H1 (cell line): ENCODE measurements around the gene UBN1. TPM values are rescaled to one million over a fixed set of nuclear protein-coding genes. Genes with fewer than 3 reads are reported as not detected.

Experiments
- CTCF ChIA-PET: fragments of 300-600 bp; sonication (Branson Sonifier 250); formaldehyde crosslinking; loops from one replicate; lab custom pipeline; 2021; ENCODE audit not compliant: partially characterized antibody; lab: Charles Lee
- POLR2A ChIA-PET: fragments of 300-600 bp; sonication (Branson Sonifier 250); formaldehyde crosslinking; loops from one replicate; lab custom pipeline; 2021; ENCODE audit warnings: inconsistent platforms; ENCODE audit not compliant: partially characterized antibody; lab: Charles Lee
- DNase-seq, 2 experiments: peaks; one replicate each; pipeline versions ENCODE4 v3.0.0 to v3.0.0-alpha.2; 2010 to 2022; ENCODE audit warnings: low spot score in 2 of 2, low read depth in 1 of 2, mixed read lengths in 1 of 2
- FAIRE-seq: peaks from 2 replicates; lab custom pipeline; 2011; peaks lifted over from hg19 to GRCh38; lab: Jason Lieb, UNC
- H2AFZ ChIP-seq: 2 replicates; pipeline ENCODE4 v1.8.1; 2012; ENCODE audit warnings: low read length, inconsistent platforms
- H2AK5ac ChIP-seq: 2 replicates; pipeline ENCODE4 v1.6.1; 2013; ENCODE audit warnings: low read depth, low read length
- H2BK120ac ChIP-seq: replicated peaks from 2 replicates; pipeline ENCODE3; 2013; ENCODE audit warnings: low read depth, low read length, inconsistent platforms
- H2BK12ac ChIP-seq: 2 replicates; pipeline ENCODE4 v1.6.1; 2013; ENCODE audit warnings: low read depth, low read length
- H2BK15ac ChIP-seq: 2 replicates; pipeline ENCODE4 v1.6.1; 2013; ENCODE audit warnings: low read length
- H2BK20ac ChIP-seq: 2 replicates; pipeline ENCODE4 v1.6.1; 2013; ENCODE audit warnings: low read length
- H2BK5ac ChIP-seq: 2 replicates; pipeline ENCODE4 v1.6.1; 2013; ENCODE audit warnings: low read depth, low read length
- H3K14ac ChIP-seq: 2 replicates; pipeline ENCODE4 v1.6.1; 2013; ENCODE audit warnings: inconsistent platforms; ENCODE audit not compliant: insufficient read length
- H3K18ac ChIP-seq: 2 replicates; pipeline ENCODE4 v1.6.1; 2013; ENCODE audit warnings: low read length; ENCODE audit errors: extremely low read depth
- H3K23ac ChIP-seq: 2 replicates; pipeline ENCODE4 v1.6.1; 2013; ENCODE audit warnings: inconsistent platforms; ENCODE audit not compliant: insufficient read length
- H3K23me2 ChIP-seq: 2 replicates; pipeline ENCODE4 v1.6.1; 2013; ENCODE audit warnings: low read depth, low read length
- H3K27ac ChIP-seq: 2 replicates; pipeline ENCODE4 v1.6.1; 2011; ENCODE audit warnings: low read depth, low read length, inconsistent platforms
- H3K27me3 ChIP-seq, 4 experiments: replicated peaks in 1 of 4; 1 replicate in 1 of 4; 2 replicates in 3 of 4; pipeline versions ENCODE4 v1.6.1 to v1.8.1; 2011 to 2013; ENCODE audit warnings: low read length in 3 of 4, mild to moderate bottlenecking in 3 of 4, inconsistent platforms in 2 of 4, mixed read lengths in 2 of 4, moderate library complexity in 1 of 4; ENCODE audit not compliant: control insufficient read depth in 3 of 4, insufficient read depth in 3 of 4; ENCODE audit errors: extremely low read depth in 1 of 4
- H3K36me3 ChIP-seq, 4 experiments: 2 replicates each; pipeline versions ENCODE4 v1.6.1 to v1.8.1; 2011 to 2013; ENCODE audit warnings: mild to moderate bottlenecking in 4 of 4, low read length in 3 of 4, moderate library complexity in 2 of 4, control low read depth in 1 of 4, inconsistent platforms in 1 of 4; ENCODE audit not compliant: insufficient read depth in 4 of 4, control insufficient read depth in 2 of 4
- H3K4ac ChIP-seq: replicated peaks from 2 replicates; pipeline ENCODE3; 2013; ENCODE audit warnings: low read length, low read depth, mixed read lengths, inconsistent platforms; ENCODE audit not compliant: insufficient read length
- H3K4me1 ChIP-seq, 4 experiments: replicated peaks in 1 of 4; 1 replicate in 1 of 4; 2 replicates in 3 of 4; pipeline versions ENCODE4 v1.6.1 to v1.8.1; 2011 to 2013; ENCODE audit warnings: low read length in 3 of 4, inconsistent platforms in 2 of 4, mixed read lengths in 1 of 4; ENCODE audit not compliant: insufficient read depth in 4 of 4, control insufficient read depth in 3 of 4
- H3K4me2 ChIP-seq, 2 experiments: 2 replicates each; pipeline versions ENCODE4 v1.6.1 to v1.8.1; 2011 to 2013; ENCODE audit warnings: low read depth in 2 of 2, low read length in 2 of 2, control low read depth in 1 of 2, inconsistent platforms in 1 of 2, mild to moderate bottlenecking in 1 of 2; ENCODE audit not compliant: insufficient read depth in 1 of 2
- H3K4me3 ChIP-seq, 4 experiments: fragments of 200-600, 300-600 bp in 1 of 4; sonication (generic), shearing (Covaris generic), sonication (Bioruptor Twin) in 1 of 4; 2 replicates each; pipeline versions ENCODE4 v1.5.1 to v1.8.1; 2011 to 2016; ENCODE audit warnings: low read length in 4 of 4, low read depth in 3 of 4, control low read depth in 2 of 4, inconsistent platforms in 2 of 4, mild to moderate bottlenecking in 2 of 4, mixed read lengths in 1 of 4, moderate library complexity in 1 of 4; ENCODE audit not compliant: insufficient read depth in 2 of 4; ENCODE audit errors: extremely low read depth in 1 of 4
- H3K56ac ChIP-seq: replicated peaks from 2 replicates; pipeline ENCODE3; 2013; ENCODE audit warnings: low read depth, mild to moderate bottlenecking, mixed read lengths, low read length, inconsistent platforms; ENCODE audit not compliant: insufficient read length
- H3K79me1 ChIP-seq: 2 replicates; pipeline ENCODE4 v1.6.1; 2013; ENCODE audit warnings: low read depth, low read length, control low read depth
- H3K79me2 ChIP-seq, 2 experiments: 2 replicates each; pipeline versions ENCODE4 v1.6.1 to v1.8.1; 2012 to 2013; ENCODE audit warnings: low read length in 2 of 2, mild to moderate bottlenecking in 2 of 2, inconsistent platforms in 1 of 2; ENCODE audit not compliant: insufficient read depth in 2 of 2, control insufficient read depth in 1 of 2
- H3K9ac ChIP-seq, 4 experiments: replicated peaks in 1 of 4; 1 replicate in 1 of 4; 2 replicates in 3 of 4; pipeline versions ENCODE4 v1.6.1 to v1.8.1; 2011 to 2013; ENCODE audit warnings: low read depth in 3 of 4, low read length in 3 of 4, control low read depth in 2 of 4, mild to moderate bottlenecking in 2 of 4, moderate library complexity in 2 of 4, inconsistent platforms in 1 of 4; ENCODE audit errors: extremely low read depth in 1 of 4
- H3K9me3 ChIP-seq, 2 experiments: 2 replicates each; pipeline versions ENCODE4 v1.6.1 to v1.8.1; 2012 to 2013; ENCODE audit warnings: mild to moderate bottlenecking in 2 of 2, moderate library complexity in 2 of 2, control low read depth in 1 of 2, inconsistent platforms in 1 of 2, low read depth in 1 of 2, low read length in 1 of 2, mixed read lengths in 1 of 2; ENCODE audit not compliant: insufficient read depth in 2 of 2
- H4K20me1 ChIP-seq, 2 experiments: replicated peaks in 1 of 2; 2 replicates each; pipeline versions ENCODE3 to v1.8.1; 2011 to 2013; ENCODE audit warnings: inconsistent platforms in 2 of 2, low read length in 2 of 2, mild to moderate bottlenecking in 1 of 2; ENCODE audit not compliant: insufficient read depth in 2 of 2, control insufficient read depth in 1 of 2
- H4K5ac ChIP-seq: 2 replicates; pipeline ENCODE4 v1.6.1; 2013; ENCODE audit warnings: low read length, low read depth, mixed read lengths, inconsistent platforms; ENCODE audit not compliant: insufficient read length
- H4K8ac ChIP-seq: 2 replicates; pipeline ENCODE4 v1.8.0; 2013; ENCODE audit warnings: mild to moderate bottlenecking, moderate library complexity, low read length, inconsistent platforms; ENCODE audit not compliant: insufficient read depth; ENCODE audit errors: extremely low read depth
- H4K91ac ChIP-seq: replicated peaks from 2 replicates; pipeline ENCODE3; 2013; ENCODE audit warnings: low read length, mixed read lengths, inconsistent platforms; ENCODE audit not compliant: insufficient read length
- ATF2 ChIP-seq: IDR thresholded peaks from 2 replicates; pipeline ENCODE4 v1.6.1; 2012; ENCODE audit warnings: low read length, inconsistent platforms
- EP300 ChIP-seq, 2 experiments: IDR thresholded peaks; 1 replicate in 1 of 2; 2 replicates in 1 of 2; pipeline ENCODE4 v1.6.1; 2011 to 2012; ENCODE audit warnings: low read depth in 2 of 2, low read length in 2 of 2, mild to moderate bottlenecking in 2 of 2, borderline replicate concordance in 1 of 2, inconsistent platforms in 1 of 2, moderate library complexity in 1 of 2
- EZH2 ChIP-seq: fragments of 200-600 bp; sonication (generic); IDR thresholded peaks from 2 replicates; pipeline ENCODE4 v1.7.1; 2012; ENCODE audit warnings: low read depth, mild to moderate bottlenecking, moderate library complexity, low read length, inconsistent platforms; ENCODE audit not compliant: severe bottlenecking
- GABPA ChIP-seq: IDR thresholded peaks from 2 replicates; pipeline ENCODE4 v1.6.1; 2011; ENCODE audit warnings: mild to moderate bottlenecking, low read length, moderate library complexity, borderline replicate concordance; ENCODE audit not compliant: insufficient read depth
- KDM5A ChIP-seq: fragments of 200-600 bp; IDR thresholded peaks from 2 replicates; pipeline ENCODE4 v1.7.1; 2012; ENCODE audit warnings: mild to moderate bottlenecking, low read length, inconsistent platforms, mixed read lengths
- PHF8 ChIP-seq: fragments of 200-600 bp; sonication (generic); conservative IDR thresholded peaks from 2 replicates; pipeline ENCODE4 v1.7.1; 2012; ENCODE audit warnings: low read depth, mild to moderate bottlenecking, inconsistent platforms, low read length, moderate library complexity
- POU5F1 ChIP-seq: IDR thresholded peaks from 2 replicates; pipeline ENCODE4 v1.6.1; 2011; ENCODE audit warnings: low read depth, mild to moderate bottlenecking, low read length, moderate library complexity
- RAD21 ChIP-seq, 2 experiments: IDR thresholded peaks in 1 of 2; conservative IDR thresholded peaks in 1 of 2; 2 replicates each; pipeline ENCODE4 v1.6.1; 2011; ENCODE audit warnings: low read depth in 2 of 2, low read length in 2 of 2, improper control_type of control experiment in 1 of 2, inconsistent platforms in 1 of 2, mild to moderate bottlenecking in 1 of 2, moderate library complexity in 1 of 2
- RFX5 ChIP-seq: IDR thresholded peaks from 2 replicates; pipeline ENCODE4 v1.6.1; 2011; ENCODE audit warnings: low read depth, low read length, improper control_type of control experiment, borderline replicate concordance
- SP2 ChIP-seq: IDR thresholded peaks from 2 replicates; pipeline ENCODE4 v1.6.1; 2012; ENCODE audit warnings: mild to moderate bottlenecking, low read length, inconsistent platforms
- SUZ12 ChIP-seq: fragments of 200-600 bp; sonication (generic); IDR thresholded peaks from 2 replicates; pipeline ENCODE4 v1.6.1; 2012; ENCODE audit warnings: mild to moderate bottlenecking, inconsistent platforms, low read length, moderate library complexity, mixed read lengths
- WGBS, 2 experiments: shearing (Covaris generic) in 1 of 2; methylation state at CpG; one replicate each; pipeline versions ENCODE4 v1.1.6 to v1.1.7; 2013 to 2015; ENCODE audit warnings: low lambda C conversion rate in 2 of 2, mixed read lengths in 2 of 2, inconsistent platforms in 1 of 2, low coverage in 1 of 2, missing lambda C conversion rate in 1 of 2; ENCODE audit not compliant: insufficient replicate concordance in 2 of 2, insufficient coverage in 1 of 2, insufficient read length in 1 of 2; ENCODE audit errors: extremely low coverage in 1 of 2, missing lambda C conversion rate in 1 of 2; 5-methylcytosine and 5-hydroxymethylcytosine counted together
- polyA plus RNA-seq, 7 experiments: library from polyadenylated mRNA; depleted of rRNA in 3 of 7; stranded (reverse) in 5 of 7; unstranded in 2 of 7; fragments of >200 nt in 5 of 7; fragments of 200-250 nt in 2 of 7; gene quantifications; 1 replicate in 5 of 7; 2 replicates in 1 of 7; 4 replicates in 1 of 7; pipeline versions ENCODE4 v1.2.1 to v1.2.3, GENCODE V29; 2011 to 2013; ENCODE audit warnings: missing spikeins in 2 of 7, mixed read lengths in 2 of 7
- total RNA-seq: library from RNA; stranded (reverse); fragmentation: NEBNext Ultra II Directional; extraction: Animal tissue kit (Norgen Biotek cat#: 25700); gene quantifications from 2 replicates; pipeline ENCODE4 v1.2.1, GENCODE V29; 2021

Gene UBN1
- total and polyA plus RNA-seq, 2 of the 8 experiments (the other 6 are each of a cell fraction or from before 2014, with no cell fraction given): 16.2 to 37.0 TPM

GRCh38 chr16:4871071-4871470 lies 23.8 kb downstream of the UBN1 start:
- Histone ChIP-seq H3K18ac (no peak overlapping the region), H2AFZ (no peak overlapping the region), H2BK12ac (no peak overlapping the region), H3K36me3 (peaks cover 29 to 61% (median 48%) of the 10 kb centered on the region in 4 experiments), H3K4me3 (no peak overlapping the region), H3K23me2 (no peaks in the 10 kb centered on the region), H3K79me1 (peaks cover 8% of the 10 kb centered on the region; the same call in 1 of the 2 replicates), H3K4ac (no peak overlapping the region), H3K4me2 (no peak overlapping the region), H3K27me3 (no peaks in the 10 kb centered on the region), H2AK5ac (no peak overlapping the region), H2BK120ac (no peak overlapping the region), H3K56ac (no peak overlapping the region), H3K9ac (no peak overlapping the region), H2BK15ac (no peak overlapping the region), H4K5ac (no peak overlapping the region), H3K4me1 (no peaks in the 10 kb centered on the region), H3K23ac (no peak overlapping the region), H3K14ac (no peak overlapping the region), H4K8ac (no peak overlapping the region), H2BK5ac (no peak overlapping the region), H2BK20ac (no peak overlapping the region), H3K79me2 (peaks cover 4 to 29% of the 10 kb centered on the region in 2 experiments; a peak in 3 of 4 replicates), H3K9me3 (no peaks in the 10 kb centered on the region), H4K91ac (no peak overlapping the region), H3K27ac (no peak overlapping the region), H4K20me1 (peaks cover 2 to 11% of the 10 kb centered on the region in 2 experiments)
- 91% methylated on average over 4 of the region's 4 CpGs; no CpG with 5 or more reads in 1 of the 2 experiments for WGBS, 2 experiments
- POLR2A ChIA-PET: interaction anchor here (1.6 kb wide), 1 partner anchor 9 kb away, joined by 4 read pairs; no protein-coding TSS in a partner anchor
- DNase-seq (no peak), FAIRE-seq (no peak)
- CTCF ChIA-PET: interaction anchor here (0.6 kb wide), 1 partner anchor 65 kb away, joined by 3 read pairs; no protein-coding TSS in a partner anchor
- TF ChIP-seq KDM5A: no peak
- no peak for TF ChIP-seq RAD21 (IDR thresholded peaks at IDR 0.05 in 1 of 2, conservative IDR thresholded peaks at IDR 0.05 in 1 of 2; ENCODE audit: low read depth in 2 of 2, low read length in 2 of 2)
- TF ChIP-seq ATF2: no peak
- TF ChIP-seq SP2: no peak
- no peak for TF ChIP-seq EP300 (IDR thresholded peaks at IDR 0.05; ENCODE audit: borderline replicate concordance in 1 of 2, low read depth in 2 of 2, low read length in 2 of 2)
- no peak for TF ChIP-seq PHF8
- TF ChIP-seq RFX5: no peak
- no peak for TF ChIP-seq GABPA
- no peak for TF ChIP-seq EZH2
- TF ChIP-seq SUZ12: no peak
- TF ChIP-seq POU5F1: no peak
